HL-60/S4 treated with retinoic acid at 250 ng/mL for 4 days and 3 days (cell line): ENCODE data around the gene CNTNAP2.
"Not testable (repeated sequence)": the region's sequence is repeated elsewhere in the genome, so short reads cannot be mapped to it uniquely, and the experiment has no call there.

Source experiments
- in situ Hi-C: fragments of 300-500 bp; cut with MboI; formaldehyde crosslinking; loops from 2 replicates; pipeline ENCODE4 v1.7.0; 2022; ENCODE audit warnings: low sequenced_read_pairs

The CNTNAP2 gene

GRCh38 chr7:146864644-146865043 is 748.0 kb downstream of the CNTNAP2 start:
- in situ Hi-C loops: no loop called here

- in situ Hi-C loops: no loop called here
Observed at GRCh38 chr7:146865696-146866095, 749.1 kb downstream of the CNTNAP2 start.

GRCh38 chr7:146874722-146875121 is 758.1 kb downstream of the CNTNAP2 start:
- in situ Hi-C loops: no loop called here

- in situ Hi-C loops: no loop called here
Observed at GRCh38 chr7:146875237-146875785, 758.7 kb downstream of the CNTNAP2 start.

- in situ Hi-C loops: no loop called here
Observed at GRCh38 chr7:146875981-146876380, 759.4 kb downstream of the CNTNAP2 start.

GRCh38 chr7:146876411-146876810 is 759.8 kb downstream of the CNTNAP2 start:
- in situ Hi-C loops: no loop called here

- in situ Hi-C loops: no loop called here
Observed at GRCh38 chr7:146878901-146879300, 762.3 kb downstream of the CNTNAP2 start.

- in situ Hi-C loops: no loop called here
Observed at GRCh38 chr7:146885231-146885630, 768.6 kb downstream of the CNTNAP2 start.

GRCh38 chr7:146889806-146890555 is 773.4 kb downstream of the CNTNAP2 start:
- in situ Hi-C loops: no loop called here

- in situ Hi-C loops: no loop called here
Observed at GRCh38 chr7:146892151-146892550, 775.5 kb downstream of the CNTNAP2 start.

GRCh38 chr7:146894927-146895326 is 778.3 kb downstream of the CNTNAP2 start:
- in situ Hi-C loops: no loop called here

- in situ Hi-C loops: no loop called here
Observed at GRCh38 chr7:146902266-146902665, 785.7 kb downstream of the CNTNAP2 start.

- in situ Hi-C loops: no loop called here
Observed at GRCh38 chr7:146902728-146903127, 786.1 kb downstream of the CNTNAP2 start.

GRCh38 chr7:146905746-146906145 is 789.1 kb downstream of the CNTNAP2 start:
- in situ Hi-C loops: not testable (repeated sequence)

- in situ Hi-C loops: no loop called here
Observed at GRCh38 chr7:146922782-146923181, 806.2 kb downstream of the CNTNAP2 start.

GRCh38 chr7:146926841-146927240 is 810.2 kb downstream of the CNTNAP2 start:
- in situ Hi-C loops: no loop called here

- in situ Hi-C loops: no loop called here
Observed at GRCh38 chr7:146937836-146938235, 821.2 kb downstream of the CNTNAP2 start.

- in situ Hi-C loops: no loop called here
Observed at GRCh38 chr7:146943483-146943882, 826.9 kb downstream of the CNTNAP2 start.

- in situ Hi-C loops: no loop called here
Observed at GRCh38 chr7:146948703-146949102, 832.1 kb downstream of the CNTNAP2 start.

GRCh38 chr7:146956321-146956720 is 839.7 kb downstream of the CNTNAP2 start:
- in situ Hi-C loops: no loop called here

GRCh38 chr7:146956853-146957252 is 840.3 kb downstream of the CNTNAP2 start:
- in situ Hi-C loops: no loop called here

GRCh38 chr7:146960773-146961391 is 844.3 kb downstream of the CNTNAP2 start:
- in situ Hi-C loops: no loop called here
